Left ventricle myocardium inferior (tissue), 1 donor: ENCODE measurements around the gene TEX11. TPM values are rescaled to one million over a fixed set of nuclear protein-coding genes. Genes with fewer than 3 reads are reported as not detected.

Experiments used
- DNase-seq: peaks from one replicate; pipeline ENCODE4 v3.0.0-alpha.2; 2020
- H3K27ac ChIP-seq: fragments of 200-600 bp; replicated peaks from 2 replicates; pipeline ENCODE4 v1.8.0; 2021
- H3K27me3 ChIP-seq: fragments of 200-600 bp; 2 replicates; pipeline ENCODE4 v1.8.0; 2021; ENCODE audit warnings: low read depth
- H3K36me3 ChIP-seq: fragments of 200-600 bp; 2 replicates; pipeline ENCODE4 v1.8.0; 2021
- H3K4me1 ChIP-seq: fragments of 200-600 bp; 2 replicates; pipeline ENCODE4 v1.8.0; 2021
- H3K4me3 ChIP-seq: fragments of 200-600 bp; 2 replicates; pipeline ENCODE4 v1.8.0; 2021; ENCODE audit warnings: mild to moderate bottlenecking, moderate library complexity
- H3K9me3 ChIP-seq: fragments of 200-600 bp; replicated peaks from 2 replicates; pipeline ENCODE4 v1.8.0; 2021
- intact Hi-C: fragments of 100-400 bp; cut with micrococcal nuclease; formaldehyde crosslinking; loops from one replicate; pipeline ENCODE4 v1.11.0; 2022
- total RNA-seq: library from RNA; stranded (reverse); fragmentation: NEBNext Ultra II Directional; extraction: Animal tissue kit (Norgen Biotek cat#: 25700); gene quantifications from one replicate; pipeline ENCODE4 v1.2.1, GENCODE V29; 2021
- TF ChIP-seq, protein P1 (sequence below): fragments of 200-600 bp; IDR thresholded peaks from 2 replicates; pipeline ENCODE4 v1.8.0; 2021; ENCODE audit warnings: antibody characterized with exemption, mild to moderate bottlenecking, borderline replicate concordance
- donor health status: DM: no; HTN: yes; CAD: no; lungs with severe emphysema.

The TEX11 gene
- total RNA-seq, 1 donor from 2014 or later: not detected

DNA sequence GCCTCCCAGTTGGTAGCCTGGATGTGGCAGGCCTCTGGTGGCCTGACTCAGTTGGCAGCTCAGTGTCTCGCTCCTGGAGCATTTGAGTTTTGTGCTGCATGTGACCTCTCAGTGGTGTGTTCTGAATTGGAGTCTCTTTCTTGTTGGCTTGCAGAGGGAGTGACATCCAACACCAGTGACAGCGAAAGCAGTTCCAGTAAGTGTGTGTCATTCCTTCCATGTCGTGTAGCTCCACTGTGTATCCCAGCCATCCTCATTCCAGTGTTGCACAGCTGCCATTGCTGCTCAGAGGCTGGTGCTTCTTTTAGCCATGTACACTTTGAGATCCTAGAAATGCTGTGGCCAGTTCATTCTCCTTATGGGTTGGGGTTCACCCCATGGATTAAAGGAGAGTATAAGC, 411.5 kb downstream of the TEX11 start:
- no peaks in the 10 kb centered on the region for H3K4me1 ChIP-seq
- no peak overlapping the region for H3K4me3 ChIP-seq
- peaks cover 31% of the 10 kb centered on the region for H3K36me3 ChIP-seq
- DNase-seq: no peak
- intact Hi-C loops: no loop called here
- H3K27me3 ChIP-seq: no peaks in the 10 kb centered on the region
- H3K9me3 ChIP-seq: no peaks in the 10 kb centered on the region
- no peak overlapping the region for H3K27ac ChIP-seq
- TF ChIP-seq, protein P1, sequence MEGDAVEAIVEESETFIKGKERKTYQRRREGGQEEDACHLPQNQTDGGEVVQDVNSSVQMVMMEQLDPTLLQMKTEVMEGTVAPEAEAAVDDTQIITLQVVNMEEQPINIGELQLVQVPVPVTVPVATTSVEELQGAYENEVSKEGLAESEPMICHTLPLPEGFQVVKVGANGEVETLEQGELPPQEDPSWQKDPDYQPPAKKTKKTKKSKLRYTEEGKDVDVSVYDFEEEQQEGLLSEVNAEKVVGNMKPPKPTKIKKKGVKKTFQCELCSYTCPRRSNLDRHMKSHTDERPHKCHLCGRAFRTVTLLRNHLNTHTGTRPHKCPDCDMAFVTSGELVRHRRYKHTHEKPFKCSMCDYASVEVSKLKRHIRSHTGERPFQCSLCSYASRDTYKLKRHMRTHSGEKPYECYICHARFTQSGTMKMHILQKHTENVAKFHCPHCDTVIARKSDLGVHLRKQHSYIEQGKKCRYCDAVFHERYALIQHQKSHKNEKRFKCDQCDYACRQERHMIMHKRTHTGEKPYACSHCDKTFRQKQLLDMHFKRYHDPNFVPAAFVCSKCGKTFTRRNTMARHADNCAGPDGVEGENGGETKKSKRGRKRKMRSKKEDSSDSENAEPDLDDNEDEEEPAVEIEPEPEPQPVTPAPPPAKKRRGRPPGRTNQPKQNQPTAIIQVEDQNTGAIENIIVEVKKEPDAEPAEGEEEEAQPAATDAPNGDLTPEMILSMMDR: no peak

DNA sequence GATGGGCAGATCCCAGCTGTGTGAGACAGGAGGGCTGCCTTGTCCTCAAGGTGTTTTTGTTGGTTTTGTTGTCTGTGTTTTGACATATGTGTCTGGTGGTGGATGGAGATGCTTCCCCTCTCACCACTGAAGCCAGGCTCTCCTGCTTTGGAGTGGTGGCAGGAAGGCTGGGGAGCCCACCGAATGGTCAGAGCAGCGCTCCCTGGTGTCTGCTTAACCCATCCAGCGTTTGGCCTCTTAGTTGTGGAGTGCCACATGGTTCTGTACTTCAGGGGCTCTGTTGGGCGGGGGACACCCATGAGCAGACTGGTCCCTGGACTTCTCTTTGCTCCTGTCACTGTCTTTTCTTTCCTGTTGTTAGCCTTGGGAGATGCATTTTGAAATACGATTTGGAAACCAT, 412.0 kb downstream of the TEX11 start:
- no peak overlapping the region for H3K4me3 ChIP-seq
- TF ChIP-seq, protein P1: no peak
- H3K27ac ChIP-seq: no peak overlapping the region
- DNase-seq: no peak
- peaks cover 31% of the 10 kb centered on the region for H3K36me3 ChIP-seq
- no peaks in the 10 kb centered on the region for H3K27me3 ChIP-seq
- intact Hi-C loops: no loop called here
- H3K4me1 ChIP-seq: no peaks in the 10 kb centered on the region
- no peaks in the 10 kb centered on the region for H3K9me3 ChIP-seq

DNA sequence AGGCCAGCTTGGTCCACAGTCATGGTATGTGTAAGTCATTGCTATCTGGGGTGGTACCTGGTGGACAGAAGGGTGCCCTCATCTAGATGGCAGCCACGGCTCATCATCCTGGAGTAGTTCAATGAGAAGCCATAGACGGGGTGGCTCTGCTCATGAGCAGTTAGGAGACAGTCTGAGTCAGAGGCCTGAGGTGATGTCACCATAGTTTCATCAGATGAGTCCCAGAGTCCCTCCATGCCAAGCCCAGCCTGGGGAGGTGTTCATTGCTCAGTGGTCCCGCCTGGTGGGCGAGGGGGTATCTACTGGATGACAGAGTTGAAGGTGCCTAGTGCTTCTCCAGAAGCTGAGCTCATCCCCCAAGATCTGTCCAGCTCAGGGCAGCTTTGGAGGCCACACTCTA, 414.1 kb downstream of the TEX11 start:
- H3K27me3 ChIP-seq: no peaks in the 10 kb centered on the region
- H3K4me3 ChIP-seq: no peak overlapping the region
- no peak for DNase-seq
- H3K36me3 ChIP-seq: peaks cover 18% of the 10 kb centered on the region
- no peaks in the 10 kb centered on the region for H3K4me1 ChIP-seq
- H3K27ac ChIP-seq: no peak overlapping the region
- TF ChIP-seq, protein P1: no peak
- no peaks in the 10 kb centered on the region for H3K9me3 ChIP-seq
- intact Hi-C loops: no loop called here

DNA sequence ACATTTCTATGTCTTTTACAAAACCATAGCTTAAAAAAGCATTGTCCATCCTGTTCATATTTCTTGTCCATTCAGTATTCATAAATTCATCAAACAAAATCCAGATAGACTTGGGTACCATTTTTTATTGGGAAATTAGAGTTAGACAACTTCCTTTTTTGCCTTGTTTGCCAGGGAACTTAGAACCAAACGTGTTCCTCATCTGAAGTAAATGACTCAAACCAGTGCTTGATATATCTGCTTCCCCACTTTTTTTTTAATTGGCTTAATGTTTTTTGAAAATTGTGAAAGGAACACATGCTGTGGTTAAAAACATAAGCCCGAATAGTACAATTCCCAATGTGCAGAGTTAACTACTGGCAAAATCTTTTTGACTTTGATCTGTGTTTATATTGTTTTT, 419.7 kb downstream of the TEX11 start:
- Histone ChIP-seq H3K27ac (no peak overlapping the region), H3K4me1 (no peaks in the 10 kb centered on the region), H3K9me3 (no peaks in the 10 kb centered on the region), H3K36me3 (peaks cover 10% of the 10 kb centered on the region), H3K4me3 (no peak overlapping the region), H3K27me3 (no peaks in the 10 kb centered on the region)
- no peak for DNase-seq
- intact Hi-C loops: no loop called here
- TF ChIP-seq, protein P1: no peak

DNA sequence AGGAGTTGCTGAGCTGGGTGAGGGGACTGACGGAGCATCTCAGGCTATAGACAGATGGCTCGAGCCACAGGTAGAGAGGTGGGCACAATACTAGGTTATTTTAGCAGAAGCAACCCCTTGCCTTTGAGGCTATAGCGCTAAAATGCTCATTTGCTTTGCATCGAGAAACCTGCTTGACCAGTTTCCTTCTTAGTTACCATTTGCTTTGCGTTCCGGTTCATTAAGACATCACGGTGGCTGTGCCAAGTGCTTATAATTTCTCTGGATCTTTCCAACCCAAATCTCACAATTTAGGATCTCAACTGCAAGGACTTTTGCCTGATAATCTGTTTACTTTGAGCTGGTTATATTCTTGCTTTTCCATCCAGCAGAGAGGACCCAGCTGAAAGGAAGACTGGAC, 423.0 kb downstream of the TEX11 start:
- intact Hi-C loops: no loop called here
- Histone ChIP-seq H3K36me3 (no peaks in the 10 kb centered on the region), H3K4me1 (peaks cover 10% of the 10 kb centered on the region), H3K27ac (no peak overlapping the region), H3K27me3 (no peaks in the 10 kb centered on the region), H3K9me3 (no peaks in the 10 kb centered on the region), H3K4me3 (no peak overlapping the region)
- TF ChIP-seq, protein P1: no peak
- no peak for DNase-seq

DNA sequence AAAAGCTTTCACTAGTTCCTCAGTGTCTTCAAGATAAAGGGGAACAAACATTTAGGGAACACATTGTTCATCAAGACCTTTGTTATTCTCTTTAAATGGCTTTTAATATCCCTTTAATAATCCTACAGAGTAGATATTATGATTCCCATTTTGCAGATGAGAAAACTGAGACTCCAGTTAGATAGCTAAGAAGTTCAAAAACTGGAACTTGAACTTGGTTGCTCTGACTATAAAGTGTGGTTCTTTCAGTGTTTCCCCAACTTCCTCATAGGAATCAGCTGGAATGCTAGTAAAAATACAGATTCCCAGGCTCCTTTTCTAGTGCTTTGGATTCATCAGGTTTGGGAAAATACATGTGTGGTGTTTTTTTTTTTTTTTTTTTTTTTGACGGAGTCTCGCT, 426.2 kb downstream of the TEX11 start:
- H3K36me3 ChIP-seq: no peaks in the 10 kb centered on the region
- TF ChIP-seq, protein P1: no peak
- peaks cover 42% of the 10 kb centered on the region for H3K4me1 ChIP-seq
- H3K27ac ChIP-seq: peak overlapping the region; percentile 87
- intact Hi-C loops: no loop called here
- H3K27me3 ChIP-seq: no peaks in the 10 kb centered on the region
- no peaks in the 10 kb centered on the region for H3K9me3 ChIP-seq
- DNase-seq: no peak
- H3K4me3 ChIP-seq: no peak overlapping the region
